Glomerular visceral epithelial cell (primary cell): Measurements from ENCODE around the gene KIAA1671.

Source experiments
- DNase-seq: peaks from one replicate; pipeline ENCODE4 v3.0.0-alpha.2; 2016; ENCODE audit errors: extremely low spot score

Gene KIAA1671

DNA sequence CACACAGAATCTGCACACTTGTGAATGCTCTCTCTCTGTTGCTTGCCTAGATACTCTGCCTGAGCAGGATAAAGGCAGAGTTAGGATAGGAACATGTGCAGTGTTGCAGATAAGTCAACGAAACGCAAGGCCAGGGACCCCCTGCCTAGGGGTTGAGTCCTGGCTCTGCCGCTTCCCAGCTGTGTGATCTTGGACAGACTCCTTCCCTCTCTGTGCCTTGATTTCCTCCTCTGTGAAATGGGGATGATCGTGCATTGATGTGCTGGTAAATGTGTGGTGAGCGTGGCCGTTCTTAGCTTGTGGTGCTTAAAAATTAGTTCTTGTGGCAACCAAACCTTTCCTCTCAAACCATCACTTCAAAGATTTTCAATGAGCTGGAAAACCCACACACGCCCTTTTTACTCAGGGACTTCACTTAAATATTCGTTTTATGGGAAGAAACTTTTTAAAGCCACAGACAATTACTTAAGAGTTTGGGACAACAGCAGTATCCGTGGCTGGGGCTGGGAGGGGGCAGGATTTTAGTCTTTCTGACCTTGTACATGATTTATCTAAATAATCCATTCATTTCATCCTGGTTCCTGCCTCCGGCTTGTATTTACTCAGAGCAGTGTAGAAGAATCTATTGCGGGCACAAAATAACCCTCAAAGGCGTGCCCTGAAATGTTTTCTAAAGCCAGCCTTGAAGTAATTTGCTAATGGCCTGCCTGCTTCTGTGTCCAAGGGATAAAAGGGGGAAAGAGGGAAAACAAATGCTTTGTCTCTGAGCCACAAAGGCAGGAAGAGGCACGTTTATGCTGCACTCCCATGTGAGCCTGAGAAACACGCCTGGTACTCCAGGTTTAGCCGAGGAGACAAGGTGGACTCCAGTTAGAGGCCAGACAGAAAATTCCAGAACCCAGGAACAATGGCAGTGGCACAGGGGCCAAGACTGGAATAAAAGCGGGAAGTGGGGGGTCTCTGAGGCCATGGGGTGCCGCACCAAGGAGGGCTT is 162.2 kb downstream of the KIAA1671 start:
- DNase-seq = no peak

DNA sequence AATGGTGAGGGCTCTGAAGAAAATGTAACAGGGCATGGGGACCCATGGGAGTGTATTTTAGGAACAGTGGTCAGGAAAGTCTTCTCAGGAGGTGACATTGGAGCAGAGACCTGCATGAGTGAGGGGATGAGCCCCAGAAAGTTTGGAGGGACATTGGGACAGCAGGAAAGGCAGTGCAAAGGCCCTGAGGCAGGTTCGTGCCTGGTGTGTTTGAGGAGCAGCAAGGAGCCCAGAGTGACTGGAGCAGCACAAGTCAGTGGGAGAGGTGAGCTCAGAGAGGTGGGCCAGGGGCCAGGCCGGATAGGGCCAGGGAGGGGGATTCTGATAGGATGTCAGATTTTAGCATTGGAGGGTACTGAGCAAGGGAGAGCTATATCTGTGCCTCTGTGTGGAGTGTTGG is 167.1 kb downstream of the KIAA1671 start:
- DNase-seq = no peak

DNA sequence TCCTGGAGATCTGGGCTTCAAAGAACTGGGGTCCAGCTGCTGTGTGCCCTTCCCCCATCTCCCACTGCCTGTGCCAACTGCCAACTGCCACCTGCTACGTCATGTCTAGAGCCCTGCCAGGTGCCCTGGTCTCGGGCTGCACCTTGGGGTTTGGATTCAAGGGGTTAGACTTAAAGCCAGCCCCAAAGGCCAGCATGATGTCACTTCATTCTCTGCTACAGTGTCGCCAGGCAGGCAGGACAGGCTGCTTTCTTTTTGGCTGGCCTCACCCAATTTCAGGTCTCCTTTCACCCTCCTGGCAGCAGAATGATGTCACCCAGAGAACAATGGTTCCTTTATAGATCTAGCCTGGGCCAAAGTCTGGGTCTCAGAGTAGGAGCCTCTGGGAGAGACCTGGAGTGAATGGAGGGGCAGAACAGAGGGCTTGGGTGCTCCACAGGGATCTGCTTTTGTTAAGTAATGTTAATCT is 167.6 kb downstream of the KIAA1671 start:
- DNase-seq = peak; percentile 13

- no peak for DNase-seq
Observed at GRCh38 chr22:25120761-25121212, 168.3 kb downstream of the KIAA1671 start.

DNA sequence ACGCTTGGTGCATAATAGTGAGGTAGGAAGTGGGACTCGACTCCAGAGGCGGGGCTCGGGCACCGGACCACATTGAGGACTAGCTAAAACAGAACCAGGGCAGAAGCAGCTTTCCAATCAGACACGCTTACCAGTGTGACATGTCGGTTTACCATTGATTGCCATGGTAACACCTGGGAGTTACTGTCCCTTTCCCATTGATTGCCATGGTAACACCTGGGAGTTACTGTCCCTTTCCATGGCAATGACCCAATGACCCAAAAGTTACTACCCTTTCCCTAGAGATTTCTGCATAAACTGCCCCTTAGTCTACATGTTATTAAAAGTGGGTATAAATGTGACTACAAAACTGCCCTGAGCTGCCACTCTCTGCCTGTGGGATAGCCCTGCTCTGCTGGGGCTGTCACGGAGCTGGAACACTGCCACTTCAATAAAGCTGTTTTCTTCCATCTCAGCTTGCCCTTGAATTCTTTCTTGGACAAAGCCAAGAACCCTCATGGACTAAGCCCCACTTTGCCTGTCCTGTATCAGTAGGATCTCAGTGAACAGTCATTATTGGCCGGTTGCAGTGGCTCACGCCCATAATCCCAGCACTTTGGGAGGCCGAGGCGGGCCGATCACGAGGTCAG is 169.7 kb downstream of the KIAA1671 start:
- no peak for DNase-seq

GRCh38 chr22:25123677-25124076 is 171.2 kb downstream of the KIAA1671 start:
- DNase-seq = no peak

- DNase-seq = no peak
Observed at GRCh38 chr22:25125693-25126357, 173.3 kb downstream of the KIAA1671 start.

GRCh38 chr22:25126510-25126909 is 174.0 kb downstream of the KIAA1671 start:
- DNase-seq = no peak

DNA sequence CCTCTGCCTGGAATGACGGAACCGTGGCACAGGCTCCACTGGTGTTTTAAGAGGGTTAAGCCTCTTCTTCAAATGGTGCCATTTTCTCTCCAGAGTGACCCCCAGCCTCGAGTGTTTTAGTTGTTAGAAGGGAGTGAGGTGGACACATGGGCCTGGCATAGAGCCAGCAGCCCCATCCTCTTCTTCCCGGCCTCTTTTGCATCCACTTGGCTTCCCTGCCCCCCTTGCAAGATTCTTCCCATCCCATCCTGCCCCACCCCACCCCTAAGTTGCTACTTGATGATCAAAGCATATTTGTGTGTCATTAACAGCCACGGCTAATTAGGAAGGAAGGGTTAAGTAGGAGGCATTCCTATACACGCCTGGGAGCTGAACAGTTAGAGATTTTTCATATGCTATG is 174.8 kb downstream of the KIAA1671 start:
- DNase-seq = no peak

GRCh38 chr22:25130462-25130861 is 177.9 kb downstream of the KIAA1671 start:
- DNase-seq = no peak

DNA sequence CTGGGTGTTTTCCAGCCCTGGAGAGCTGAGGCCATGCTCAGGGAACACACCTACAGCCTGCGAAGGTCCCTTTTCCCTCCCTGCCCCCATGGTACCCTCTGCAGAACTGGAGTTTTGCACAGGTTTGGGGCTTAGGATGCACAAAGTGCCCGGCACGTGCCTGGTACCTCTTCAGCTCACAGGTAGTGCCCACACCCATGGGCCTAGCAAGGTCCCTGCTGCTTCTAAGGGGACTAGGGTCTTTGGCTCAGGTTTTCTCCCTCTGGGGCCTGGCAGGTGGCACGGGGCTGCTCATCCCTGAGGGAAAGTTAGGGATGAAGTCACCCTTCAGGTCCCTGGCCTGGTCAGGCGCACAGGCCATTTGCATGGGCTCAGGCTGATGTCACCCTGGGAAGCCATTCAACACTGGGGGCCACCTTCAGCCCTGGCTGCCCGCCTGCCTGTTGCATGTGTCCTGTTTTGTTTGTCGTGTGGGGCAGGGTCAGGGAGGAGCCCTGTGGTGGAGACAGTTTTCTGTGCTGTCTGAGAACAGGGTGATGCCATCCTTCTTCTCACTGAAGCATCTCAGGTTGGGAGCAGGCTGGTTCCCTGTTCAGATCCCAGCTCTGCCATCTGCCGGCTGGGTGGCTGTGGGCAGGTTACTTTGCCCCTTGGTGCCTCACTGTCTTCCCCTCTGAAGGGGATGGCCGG is 178.8 kb downstream of the KIAA1671 start:
- no peak for DNase-seq

GRCh38 chr22:25134028-25134427 is 181.5 kb downstream of the KIAA1671 start:
- no peak for DNase-seq

GRCh38 chr22:25134451-25134850 is 181.9 kb downstream of the KIAA1671 start:
- DNase-seq = no peak

- DNase-seq = no peak
Observed at GRCh38 chr22:25136953-25137576, 184.5 kb downstream of the KIAA1671 start.

DNA sequence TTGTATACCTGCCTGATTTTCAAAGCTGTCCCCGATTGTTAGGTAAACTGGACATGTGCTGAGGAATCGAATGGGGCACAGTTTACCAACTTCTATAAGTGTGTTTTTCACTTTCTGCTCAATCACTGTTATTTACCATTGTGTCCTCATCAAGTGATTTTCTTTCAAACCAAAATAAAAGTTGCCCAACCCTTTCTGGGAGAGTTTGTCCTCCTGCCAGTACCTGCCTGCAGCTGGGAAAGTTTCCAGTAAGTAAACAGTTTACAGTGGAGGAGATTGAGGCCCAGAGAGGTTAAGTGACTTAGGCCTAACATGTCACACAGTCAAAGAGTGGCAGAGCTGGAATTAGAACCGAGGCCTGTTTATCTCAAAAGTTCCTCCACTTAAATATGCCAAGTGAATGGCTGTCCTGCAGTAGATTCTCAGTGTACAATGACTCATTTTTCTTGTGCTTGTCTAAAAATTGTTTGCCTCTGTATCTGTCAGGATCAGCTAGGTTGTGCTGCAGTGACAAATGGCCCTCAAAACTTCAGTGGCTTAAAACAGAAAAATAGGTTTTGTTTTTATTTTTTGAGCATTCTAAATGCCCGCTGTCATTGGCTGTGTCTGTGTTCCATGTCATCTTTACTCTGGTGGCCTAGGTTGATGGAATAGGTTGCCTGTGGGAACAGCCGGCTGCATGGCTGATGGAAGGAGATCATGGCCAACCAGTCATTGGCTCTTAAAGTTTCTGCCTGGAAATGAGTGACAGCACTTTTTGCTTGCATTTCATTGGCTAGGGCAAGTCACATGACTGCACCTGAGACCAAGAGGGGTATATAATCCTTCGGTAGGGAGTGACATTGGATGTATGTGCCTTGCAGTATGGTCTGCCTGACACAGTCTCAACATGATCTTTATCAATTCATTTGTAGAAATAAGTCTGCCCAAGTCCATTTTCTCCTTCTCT is 185.3 kb downstream of the KIAA1671 start:
- DNase-seq = no peak

DNA sequence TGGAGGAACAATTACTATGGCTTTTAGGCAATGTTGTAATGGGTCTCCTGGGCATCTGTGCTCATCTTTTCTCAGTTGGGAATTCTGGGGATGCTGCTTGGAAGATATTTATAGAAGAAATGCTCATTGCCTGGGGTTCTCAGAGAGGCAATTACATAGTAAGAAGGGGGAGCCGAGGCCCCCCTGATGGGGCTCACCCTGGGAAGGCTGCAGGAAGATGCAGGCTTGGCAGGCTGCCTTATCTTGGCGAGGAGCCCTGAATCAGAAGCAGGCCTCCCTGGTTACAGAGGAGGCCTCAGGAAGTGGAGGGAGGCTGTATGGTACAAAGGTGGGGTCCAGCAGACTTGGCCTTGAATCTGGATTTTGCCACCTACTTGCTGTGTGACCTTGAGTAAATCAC is 186.5 kb downstream of the KIAA1671 start:
- no peak for DNase-seq

DNA sequence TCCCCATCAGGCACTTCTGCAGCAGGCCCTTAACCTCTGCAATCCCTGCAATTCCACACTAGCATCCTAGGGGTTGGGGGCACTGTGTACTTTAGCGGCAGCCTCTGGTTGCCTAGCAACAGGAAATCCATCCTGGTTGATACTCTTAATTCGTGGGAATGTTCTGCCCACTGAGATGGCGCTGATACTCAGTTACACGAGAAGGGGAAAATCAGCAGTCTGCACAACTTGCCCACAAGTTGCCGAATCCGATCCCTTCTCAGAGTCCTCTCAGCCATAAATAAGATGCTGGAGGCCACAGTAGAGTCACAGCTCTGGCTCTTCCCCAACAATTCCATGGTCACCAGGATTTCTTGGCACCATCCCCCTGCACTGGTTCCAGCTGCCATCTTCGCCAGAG is 189.6 kb downstream of the KIAA1671 start:
- DNase-seq = no peak

- no peak for DNase-seq
Observed at GRCh38 chr22:25143156-25144076, 190.9 kb downstream of the KIAA1671 start.

GRCh38 chr22:25144522-25144921 is 192.0 kb downstream of the KIAA1671 start:
- DNase-seq = no peak
